ENCODE measurements around the gene CALN1.

The CALN1 gene

GRCh38 chr7:72112992-72113391 lies 299.1 kb downstream of the CALN1 start:
- H2AFZ ChIP-seq (ENCODE audit: low read length) = no peak overlapping the region

GRCh38 chr7:72112530-72112929 lies 299.6 kb downstream of the CALN1 start:
- H3K9me2 ChIP-seq (replicated peaks; ENCODE audit: insufficient read depth, low read length) = no peaks in the 10 kb centered on the region
- no peak overlapping the region for H3K27ac ChIP-seq (ENCODE audit: low read length)
- no peak overlapping the region for H2AFZ ChIP-seq (ENCODE audit: low read length)
- H3K36me3 ChIP-seq (replicated peaks; ENCODE audit: insufficient read depth, low read length) = no peaks in the 10 kb centered on the region
- H3K79me2 ChIP-seq (ENCODE audit: low read length) = no peaks in the 10 kb centered on the region
- H3K4me2 ChIP-seq (ENCODE audit: low read depth, low read length) = no peak overlapping the region
- no peaks in the 10 kb centered on the region for H3K27me3 ChIP-seq (replicated peaks; ENCODE audit: insufficient read depth, low read length)
- H3K4me3 ChIP-seq (ENCODE audit: low read length) = no peak overlapping the region
- H3F3A ChIP-seq (ENCODE audit: insufficient read depth, low read length) = no peaks in the 10 kb centered on the region
- H3K9me3 ChIP-seq (replicated peaks; ENCODE audit: insufficient read depth, low read length) = no peaks in the 10 kb centered on the region
- no peak for TF ChIP-seq EZH2phosphoT487 (IDR thresholded peaks at IDR 0.05; ENCODE audit: low read length)
- TF ChIP-seq EZH2 (optimal IDR thresholded peaks at IDR 0.05; ENCODE audit: low read depth, low read length) = no peak
- TF ChIP-seq CTCF (IDR thresholded peaks at IDR 0.05; ENCODE audit: low read length) = no peak
- H3K9ac ChIP-seq (ENCODE audit: low read length) = no peak overlapping the region
- no peak for DNase-seq
- H3K4me1 ChIP-seq (ENCODE audit: low read length) = no peaks in the 10 kb centered on the region
- H4K20me1 ChIP-seq (ENCODE audit: insufficient read depth, low read length) = no peaks in the 10 kb centered on the region

More at GRCh38 chr7:72112992-72113391, 299.1 kb downstream of the CALN1 start:
- H3K9ac ChIP-seq (ENCODE audit: low read length) = no peak overlapping the region
- H3K9me3 ChIP-seq (replicated peaks; ENCODE audit: insufficient read depth, low read length) = no peaks in the 10 kb centered on the region
- no peaks in the 10 kb centered on the region for H3K79me2 ChIP-seq (ENCODE audit: low read length)
- H3K27me3 ChIP-seq (replicated peaks; ENCODE audit: insufficient read depth, low read length) = no peaks in the 10 kb centered on the region
- H4K20me1 ChIP-seq (ENCODE audit: insufficient read depth, low read length) = no peaks in the 10 kb centered on the region
- no peaks in the 10 kb centered on the region for H3K9me2 ChIP-seq (replicated peaks; ENCODE audit: insufficient read depth, low read length)
- no peak overlapping the region for H3K4me2 ChIP-seq (ENCODE audit: low read depth, low read length)
- H3K36me3 ChIP-seq (replicated peaks; ENCODE audit: insufficient read depth, low read length) = no peaks in the 10 kb centered on the region
- DNase-seq = no peak
- no peaks in the 10 kb centered on the region for H3K4me1 ChIP-seq (ENCODE audit: low read length)
- no peak overlapping the region for H3K27ac ChIP-seq (ENCODE audit: low read length)
- no peaks in the 10 kb centered on the region for H3F3A ChIP-seq (ENCODE audit: insufficient read depth, low read length)
- no peak for TF ChIP-seq EZH2 (optimal IDR thresholded peaks at IDR 0.05; ENCODE audit: low read depth, low read length)
- TF ChIP-seq CTCF (IDR thresholded peaks at IDR 0.05; ENCODE audit: low read length) = no peak
- no peak overlapping the region for H3K4me3 ChIP-seq (ENCODE audit: low read length)

- no peaks in the 10 kb centered on the region for H3K4me1 ChIP-seq (ENCODE audit: low read length)
- no peaks in the 10 kb centered on the region for H3K36me3 ChIP-seq (replicated peaks; ENCODE audit: insufficient read depth, low read length)
- H3F3A ChIP-seq (ENCODE audit: insufficient read depth, low read length) = no peaks in the 10 kb centered on the region
- no peak overlapping the region for H2AFZ ChIP-seq (ENCODE audit: low read length)
- no peak for TF ChIP-seq EZH2phosphoT487 (IDR thresholded peaks at IDR 0.05; ENCODE audit: low read length)
- no peak for TF ChIP-seq CTCF (IDR thresholded peaks at IDR 0.05; ENCODE audit: low read length)
- TF ChIP-seq EZH2 (optimal IDR thresholded peaks at IDR 0.05; ENCODE audit: low read depth, low read length) = no peak
- no peak overlapping the region for H3K4me3 ChIP-seq (ENCODE audit: low read length)
- no peak overlapping the region for H3K4me2 ChIP-seq (ENCODE audit: low read depth, low read length)
- no peaks in the 10 kb centered on the region for H3K9me2 ChIP-seq (replicated peaks; ENCODE audit: insufficient read depth, low read length)
- H3K9me3 ChIP-seq (replicated peaks; ENCODE audit: insufficient read depth, low read length) = no peaks in the 10 kb centered on the region
- no peak overlapping the region for H3K9ac ChIP-seq (ENCODE audit: low read length)
- H4K20me1 ChIP-seq (ENCODE audit: insufficient read depth, low read length) = no peaks in the 10 kb centered on the region
- no peaks in the 10 kb centered on the region for H3K27me3 ChIP-seq (replicated peaks; ENCODE audit: insufficient read depth, low read length)
- no peak overlapping the region for H3K27ac ChIP-seq (ENCODE audit: low read length)
- no peak for DNase-seq
- no peaks in the 10 kb centered on the region for H3K79me2 ChIP-seq (ENCODE audit: low read length)
These were observed 301.1 kb downstream of the CALN1 start for GRCh38 chr7:72111086-72111485.
